Mucosa of stomach (tissue), 1 donor: ENCODE measurements around the gene TICRR.

Experiments
- H3K27me3 ChIP-seq: one replicate; pipeline ENCODE4 v1.7.0; 2013; ENCODE audit warnings: mild to moderate bottlenecking, low read length; ENCODE audit not compliant: control insufficient read depth, insufficient read depth
- H3K36me3 ChIP-seq: one replicate; pipeline ENCODE4 v1.7.0; 2013; ENCODE audit warnings: low read length; ENCODE audit not compliant: control insufficient read depth, insufficient read depth
- H3K4me1 ChIP-seq: one replicate; pipeline ENCODE4 v1.7.0; 2013; ENCODE audit warnings: mild to moderate bottlenecking, low read length; ENCODE audit not compliant: control insufficient read depth, insufficient read depth
- H3K4me3 ChIP-seq: one replicate; pipeline ENCODE4 v1.7.0; 2013; ENCODE audit warnings: low read length
- H3K9ac ChIP-seq: one replicate; pipeline ENCODE4 v1.7.0; 2013; ENCODE audit warnings: mild to moderate bottlenecking, low read length, moderate library complexity
- H3K9me3 ChIP-seq: one replicate; pipeline ENCODE4 v1.7.0; 2013; ENCODE audit warnings: mild to moderate bottlenecking, low read length, moderate library complexity; ENCODE audit not compliant: control insufficient read depth
- donor health status: Pancreatic carcinoma.

TICRR gene

DNA sequence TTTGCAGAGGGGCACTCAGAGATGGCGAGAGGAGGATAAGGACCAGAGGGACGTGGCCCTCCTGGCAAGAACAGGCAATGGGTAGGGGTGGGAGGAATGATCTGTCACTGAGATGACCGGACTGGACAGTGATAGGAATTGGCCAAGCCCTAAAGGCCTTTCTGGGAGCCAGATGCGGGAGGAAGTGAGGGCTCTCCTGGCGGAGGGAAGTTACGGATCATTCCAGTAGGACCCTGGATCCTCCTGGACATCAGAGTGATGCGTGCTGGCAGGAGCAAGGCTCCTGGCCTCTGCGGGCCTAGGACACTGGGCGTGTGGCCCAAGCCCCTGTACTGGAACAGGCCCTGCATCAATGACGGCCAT lies 56.6 kb downstream of the TICRR start:
- Histone ChIP-seq H3K9me3 (no peaks in the 10 kb centered on the region), H3K9ac (no peak overlapping the region), H3K27me3 (no peaks in the 10 kb centered on the region), H3K4me1 (no peaks in the 10 kb centered on the region), H3K36me3 (no peaks in the 10 kb centered on the region), H3K4me3 (no peak overlapping the region)

DNA sequence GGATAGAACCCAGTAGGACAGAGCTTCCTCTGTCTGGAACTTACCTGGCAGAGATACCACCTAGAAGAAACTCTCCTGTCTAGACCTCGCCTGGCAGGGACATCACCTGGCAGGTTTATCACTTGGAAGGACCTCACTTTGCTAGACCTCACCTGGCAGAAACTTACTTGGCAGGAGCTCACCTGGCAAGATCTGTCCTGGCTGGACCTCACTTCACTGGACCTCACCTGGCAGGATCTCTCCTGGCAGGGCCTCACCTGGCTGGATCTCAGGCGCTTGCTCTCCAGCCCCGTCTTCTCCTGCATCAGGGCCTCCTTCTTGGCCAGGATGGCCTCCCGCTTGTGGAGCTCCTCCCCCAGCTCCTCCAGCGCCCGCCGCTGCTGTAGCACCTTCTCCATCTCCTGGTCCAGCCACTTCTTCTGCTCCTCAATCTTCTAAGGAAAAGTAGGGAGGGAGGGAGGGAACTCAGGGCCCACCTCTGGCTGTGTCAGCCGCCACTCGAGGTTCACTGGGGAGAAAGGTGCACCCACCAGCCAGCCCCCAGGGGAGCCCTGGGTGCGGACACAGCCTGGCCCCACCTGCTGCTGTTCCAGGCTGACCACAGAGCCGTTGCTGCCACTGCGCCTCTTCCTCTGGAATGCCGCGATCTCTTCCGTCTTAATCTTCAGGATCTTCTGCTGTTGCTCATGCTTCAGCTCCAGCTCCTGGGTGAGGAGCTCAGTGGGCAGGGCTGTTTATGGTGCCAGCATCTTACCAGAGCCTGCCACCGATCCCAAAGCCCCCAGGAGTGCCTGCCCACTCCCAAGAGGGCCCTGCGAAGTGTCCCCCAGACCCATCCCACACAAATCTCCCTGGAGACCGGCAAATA lies 57.5 kb downstream of the TICRR start:
- Histone ChIP-seq H3K9me3 (no peaks in the 10 kb centered on the region), H3K9ac (no peak overlapping the region), H3K27me3 (no peaks in the 10 kb centered on the region), H3K4me3 (no peak overlapping the region), H3K36me3 (no peaks in the 10 kb centered on the region), H3K4me1 (no peaks in the 10 kb centered on the region)

DNA sequence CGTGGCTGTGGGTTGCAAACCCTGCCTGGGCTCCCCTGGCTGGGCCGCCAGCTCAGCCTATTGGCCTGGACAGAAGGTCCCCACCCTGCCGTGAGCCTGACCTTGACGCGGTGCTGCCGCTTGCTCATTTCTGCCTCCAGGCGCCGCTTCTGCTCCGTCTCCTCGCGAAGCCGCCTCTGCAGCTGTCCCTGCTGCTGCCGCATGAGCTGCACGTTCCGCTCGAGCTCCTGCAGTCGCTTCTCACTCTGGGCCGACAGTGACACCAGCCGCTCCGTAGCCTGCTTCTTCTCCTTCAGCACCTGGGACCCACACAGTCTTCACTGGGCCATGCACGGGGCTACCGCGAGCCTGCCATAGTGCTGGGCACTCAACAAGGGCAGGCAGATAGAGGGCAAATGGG lies 58.3 kb downstream of the TICRR start:
- no peaks in the 10 kb centered on the region for H3K36me3 ChIP-seq
- no peaks in the 10 kb centered on the region for H3K9me3 ChIP-seq

GRCh38 chr15:89640245-89640644 lies 65.0 kb downstream of the TICRR start:
- H3K27me3 ChIP-seq: no peaks in the 10 kb centered on the region
- no peaks in the 10 kb centered on the region for H3K4me1 ChIP-seq

More for the DNA sequence above, 58.3 kb downstream of the TICRR start:
- no peak overlapping the region for H3K4me3 ChIP-seq
- no peaks in the 10 kb centered on the region for H3K27me3 ChIP-seq
- no peaks in the 10 kb centered on the region for H3K4me1 ChIP-seq
- H3K9ac ChIP-seq: no peak overlapping the region

GRCh38 chr15:89641053-89641452 lies 65.8 kb downstream of the TICRR start:
- no peaks in the 10 kb centered on the region for H3K36me3 ChIP-seq
- H3K27me3 ChIP-seq: no peaks in the 10 kb centered on the region
- no peak overlapping the region for H3K4me3 ChIP-seq
- H3K9ac ChIP-seq: no peak overlapping the region
- H3K4me1 ChIP-seq: no peaks in the 10 kb centered on the region
- H3K9me3 ChIP-seq: no peaks in the 10 kb centered on the region

More at GRCh38 chr15:89640245-89640644, 65.0 kb downstream of the TICRR start:
- no peak overlapping the region for H3K9ac ChIP-seq
- no peak overlapping the region for H3K4me3 ChIP-seq
- no peaks in the 10 kb centered on the region for H3K9me3 ChIP-seq
- H3K36me3 ChIP-seq: no peaks in the 10 kb centered on the region

- Histone ChIP-seq H3K27me3 (no peaks in the 10 kb centered on the region), H3K4me1 (peaks cover 2% of the 10 kb centered on the region), H3K36me3 (no peaks in the 10 kb centered on the region), H3K9ac (no peak overlapping the region), H3K4me3 (no peak overlapping the region), H3K9me3 (no peaks in the 10 kb centered on the region)
Measured at GRCh38 chr15:89642106-89642505, 66.8 kb downstream of the TICRR start.

- no peaks in the 10 kb centered on the region for H3K27me3 ChIP-seq
- H3K4me1 ChIP-seq: peaks cover 7% of the 10 kb centered on the region
- H3K36me3 ChIP-seq: no peaks in the 10 kb centered on the region
- H3K4me3 ChIP-seq: no peak overlapping the region
- H3K9me3 ChIP-seq: no peaks in the 10 kb centered on the region
- no peak overlapping the region for H3K9ac ChIP-seq
Measured at GRCh38 chr15:89645680-89646079, 70.4 kb downstream of the TICRR start.

- H3K36me3 ChIP-seq: no peaks in the 10 kb centered on the region
- no peaks in the 10 kb centered on the region for H3K9me3 ChIP-seq
- no peak overlapping the region for H3K9ac ChIP-seq
- no peak overlapping the region for H3K4me3 ChIP-seq
- no peaks in the 10 kb centered on the region for H3K27me3 ChIP-seq
- H3K4me1 ChIP-seq: peaks cover 7% of the 10 kb centered on the region
Measured at GRCh38 chr15:89646416-89647141, 71.3 kb downstream of the TICRR start.

- peaks cover 7% of the 10 kb centered on the region for H3K4me1 ChIP-seq
- H3K27me3 ChIP-seq: no peaks in the 10 kb centered on the region
- no peak overlapping the region for H3K9ac ChIP-seq
- no peaks in the 10 kb centered on the region for H3K9me3 ChIP-seq
- H3K36me3 ChIP-seq: no peaks in the 10 kb centered on the region
- no peak overlapping the region for H3K4me3 ChIP-seq
Measured at GRCh38 chr15:89647191-89647851, 72.1 kb downstream of the TICRR start.

DNA sequence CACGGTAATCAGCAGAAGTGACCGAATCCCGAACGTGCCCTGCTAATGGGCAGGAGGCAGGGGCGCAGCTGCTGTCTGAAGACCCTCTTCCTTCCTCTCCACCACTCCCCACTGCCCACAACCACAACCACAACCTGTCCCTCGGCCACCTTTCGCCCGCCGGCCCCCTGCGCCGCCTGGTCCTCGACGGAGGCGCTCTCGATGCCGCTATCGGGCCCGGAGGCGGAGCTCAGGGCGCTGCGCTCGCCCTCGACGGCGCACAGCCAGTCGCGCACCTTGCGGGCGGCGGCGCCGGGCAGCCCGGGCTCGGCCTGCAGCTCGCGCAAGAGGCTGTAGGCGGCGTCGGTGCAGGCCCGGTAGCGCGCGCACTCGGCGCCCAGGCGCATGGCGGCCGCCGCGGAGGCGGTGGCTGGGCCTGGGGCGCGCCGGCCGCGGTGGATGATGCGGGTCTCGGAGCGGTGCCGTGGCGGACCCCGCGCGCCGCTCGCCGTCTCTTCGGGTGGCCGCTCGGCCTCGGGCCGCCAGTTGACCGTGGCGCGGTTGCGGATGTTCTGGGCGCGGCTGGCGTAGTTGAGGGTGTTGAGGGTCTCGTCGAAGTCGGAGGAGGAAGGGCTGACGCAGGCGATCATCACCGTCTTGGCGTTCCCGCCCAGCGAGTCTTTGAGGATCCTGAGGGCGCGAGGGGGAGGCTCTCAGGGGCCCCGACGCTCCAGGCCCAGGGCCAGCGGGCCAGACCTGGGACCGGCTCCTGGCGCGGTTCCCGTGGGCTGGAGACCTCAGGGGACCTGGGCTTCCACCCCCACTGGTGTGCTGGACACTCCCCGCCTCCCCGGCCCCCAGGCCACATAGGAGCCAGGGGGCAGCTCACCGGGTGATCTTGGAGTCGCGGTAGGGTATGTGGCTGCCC lies 73.1 kb downstream of the TICRR start:
- Histone ChIP-seq H3K9ac (no peak overlapping the region), H3K36me3 (no peaks in the 10 kb centered on the region), H3K4me3 (no peak overlapping the region), H3K9me3 (no peaks in the 10 kb centered on the region), H3K4me1 (peaks cover 7% of the 10 kb centered on the region), H3K27me3 (peaks cover 4% of the 10 kb centered on the region)

DNA sequence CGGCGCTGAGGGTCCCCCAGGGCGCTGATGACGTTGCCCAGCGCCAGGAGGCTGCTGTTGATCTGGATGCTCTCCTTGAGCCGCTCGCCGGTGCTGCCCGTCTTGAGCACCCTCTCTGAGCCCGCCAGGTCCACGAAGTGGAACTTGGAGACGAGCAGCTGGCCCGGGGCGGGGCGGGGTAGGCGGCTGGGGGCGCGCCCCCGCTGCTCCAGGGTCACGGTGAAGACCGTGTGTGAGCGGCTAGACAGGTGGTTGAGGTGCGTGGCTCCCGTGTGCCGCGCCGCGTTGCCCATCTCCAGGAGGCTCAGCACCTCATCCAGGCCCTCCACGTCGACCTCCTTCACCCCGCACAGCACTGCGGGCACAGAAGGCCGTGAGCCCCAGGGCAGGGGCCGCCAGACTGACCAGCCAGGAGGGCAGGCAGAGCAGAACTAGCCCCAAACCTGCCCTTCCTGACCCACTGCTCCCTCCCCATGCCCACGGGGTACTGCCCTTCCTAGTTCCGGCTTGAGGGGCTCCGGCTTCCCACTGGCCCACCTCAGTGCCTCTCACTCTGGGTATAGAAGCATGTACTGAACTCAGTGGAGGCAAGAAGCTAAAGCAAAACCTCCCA lies 73.8 kb downstream of the TICRR start:
- H3K4me1 ChIP-seq: peaks cover 7% of the 10 kb centered on the region
- H3K9me3 ChIP-seq: no peaks in the 10 kb centered on the region

More for the DNA sequence above, 73.8 kb downstream of the TICRR start:
- no peaks in the 10 kb centered on the region for H3K36me3 ChIP-seq
- H3K27me3 ChIP-seq: peaks cover 6% of the 10 kb centered on the region
- H3K4me3 ChIP-seq: no peak overlapping the region
- H3K9ac ChIP-seq: no peak overlapping the region
